ENCODE measurements around the gene INAFM1. TPM values are rescaled to one million over a fixed set of nuclear protein-coding genes. Genes with fewer than 3 reads are reported as not detected.

INAFM1 gene
- total and polyA plus RNA-seq, 2 donors (not counting 3 experiments of a cell fraction or from before 2014, with no cell fraction given), result 2.8 to 8.3 TPM

DNA sequence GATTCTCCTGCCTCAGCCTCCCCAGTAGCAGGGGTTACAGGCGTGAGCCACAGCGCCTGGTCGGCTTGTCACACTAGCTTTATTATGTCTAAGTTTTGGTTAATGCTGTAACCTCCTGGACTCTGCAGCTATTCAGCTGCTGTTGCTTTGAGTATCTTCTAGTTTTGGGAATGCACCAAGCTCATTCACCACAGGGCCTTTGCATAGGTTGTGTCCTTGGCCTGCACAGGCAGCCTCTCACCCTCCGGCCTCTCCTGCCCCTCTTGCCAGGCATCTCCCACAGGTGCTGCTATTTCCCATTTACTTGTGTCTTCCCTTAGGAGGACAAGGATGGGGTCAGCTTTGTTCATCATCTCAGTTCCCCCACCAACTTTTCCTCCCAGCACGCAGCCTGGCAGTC, 20.7 kb upstream of the INAFM1 start:
- Histone ChIP-seq H3K4me3 (replicated peaks in 1 of 3; ENCODE audit: insufficient read depth in 1 of 3, low read depth in 1 of 3, low read length in 3 of 3) (no peak overlapping the region), H3K36me3 (ENCODE audit: control insufficient read depth in 2 of 2, extremely low read depth in 1 of 2, insufficient read depth in 2 of 2, low read length in 2 of 2) (peaks cover 2 to 3% of the 10 kb centered on the region in 2 experiments), H4K20me1 (replicated peaks; ENCODE audit: control insufficient read depth, extremely low read depth, insufficient read depth, low read length) (no peaks in the 10 kb centered on the region), H3K9ac (replicated peaks; ENCODE audit: extremely low read depth, insufficient read depth, low read length) (no peak overlapping the region), H3K27ac (ENCODE audit: insufficient read depth, low read depth, low read length) (no peak overlapping the region), H3K79me2 (ENCODE audit: control insufficient read depth, insufficient read depth, low read length) (peaks cover 9% of the 10 kb centered on the region), H3K4me2 (ENCODE audit: insufficient read depth, low read length) (no peak overlapping the region), H3K4me1 (ENCODE audit: control insufficient read depth, extremely low read depth, insufficient read depth, low read length) (peaks cover 11% of the 10 kb centered on the region), H2AFZ (ENCODE audit: low read depth, low read length) (no peak overlapping the region), H3K27me3 (ENCODE audit: control insufficient read depth in 2 of 2, insufficient read depth in 2 of 2, low read length in 2 of 2) (no peaks in the 10 kb centered on the region), H3K9me3 (replicated peaks; ENCODE audit: control insufficient read depth, insufficient read depth, low read length) (no peaks in the 10 kb centered on the region), H3K9me1 (replicated peaks; ENCODE audit: control insufficient read depth, extremely low read depth, insufficient read depth, low read length) (no peaks in the 10 kb centered on the region)
- intact Hi-C loops (cut with micrococcal nuclease) (no loop called here), dilution Hi-C loops (cut with MboI; ENCODE audit: extremely low pct_ligation_motif_present, low sequenced_read_pairs) (no loop called here)
- TF ChIP-seq MAX (IDR thresholded peaks at IDR 0.05; ENCODE audit: insufficient read depth, insufficient read length), result no peak
- TF ChIP-seq POLR2A (IDR thresholded peaks at IDR 0.05; ENCODE audit: low read depth, low read length), result no peak
- ChIA-PET POLR2A (no interaction called here), CTCF (interaction anchor here (0.9 to 1.4 kb wide), 2 partner anchors 8 to 10 kb away, joined by 4 to 8 read pairs; no protein-coding TSS in a partner anchor)
- DNase-seq (ENCODE audit: low read depth, low spot score) (no peak), FAIRE-seq (no peak)
- no TSS peak for BruUV-seq (replicated peaks)

- CTCF ChIA-PET, result interaction anchor here (0.6 to 2.8 kb wide), 12 partner anchors 9 to 177 kb away, joined by 3 to 49 read pairs (median 4); partner anchors contain the start of gene DHX34
- POLR2A ChIA-PET, result interaction anchor here (0.6 to 2.8 kb wide), 11 partner anchors 12 to 541 kb away, joined by 3 to 31 read pairs (median 4); partner anchors contain the start of genes INAFM1 and ZC3H4
- peak within 1 kb of the TSS; percentile 97 for H3K4me2 ChIP-seq (ENCODE audit: insufficient read depth, low read length)
- peak within 1 kb of the TSS; percentile 96 for H3K27ac ChIP-seq (ENCODE audit: insufficient read depth, low read depth, low read length)
- peaks cover 11% of the 10 kb centered on the region for H3K4me1 ChIP-seq (ENCODE audit: control insufficient read depth, extremely low read depth, insufficient read depth, low read length)
- H4K20me1 ChIP-seq (replicated peaks; ENCODE audit: control insufficient read depth, extremely low read depth, insufficient read depth, low read length), result no peaks in the 10 kb centered on the region
- intact Hi-C loops (cut with micrococcal nuclease), result loop anchor here (1.0 to 5.0 kb wide), 3 partner anchors 12 to 469 kb away; partner anchors contain the start of gene SLC1A5
- H3K9ac ChIP-seq (replicated peaks; ENCODE audit: extremely low read depth, insufficient read depth, low read length), result peak within 1 kb of the TSS; percentile 97
- peak within 1 kb of the TSS; percentile 34 to 81 (median 73) for H3K4me3 ChIP-seq (replicated peaks in 1 of 3; ENCODE audit: insufficient read depth in 1 of 3, low read depth in 1 of 3, low read length in 3 of 3)
- FAIRE-seq (peak; percentile 28), DNase-seq (ENCODE audit: low read depth, low spot score) (peak; percentile 95)
- TF ChIP-seq GATA2 (IDR thresholded peaks at IDR 0.05; ENCODE audit: insufficient read depth, insufficient read length, low read depth, low read length) (no peak), EZH2 (IDR thresholded peaks at IDR 0.05; ENCODE audit: borderline replicate concordance, low read depth, low read length, severe bottlenecking) (no peak), POLR2A (IDR thresholded peaks at IDR 0.05; ENCODE audit: low read depth, low read length) (peak; percentile 55), POLR2AphosphoS5 (IDR thresholded peaks at IDR 0.05; ENCODE audit: insufficient read depth, low read depth, low read length) (peak; percentile 96), MYC (IDR thresholded peaks at IDR 0.05; ENCODE audit: low read depth, low read length) (no peak), FOS (IDR thresholded peaks at IDR 0.05; ENCODE audit: borderline replicate concordance, insufficient read depth, low read length) (peak; percentile 28), JUN (IDR thresholded peaks at IDR 0.05; ENCODE audit: borderline replicate concordance, insufficient read depth, insufficient read length, low read depth) (no peak), MAX (IDR thresholded peaks at IDR 0.05; ENCODE audit: insufficient read depth, insufficient read length) (peak; percentile 94)
- TF ChIP-seq, protein P1, sequence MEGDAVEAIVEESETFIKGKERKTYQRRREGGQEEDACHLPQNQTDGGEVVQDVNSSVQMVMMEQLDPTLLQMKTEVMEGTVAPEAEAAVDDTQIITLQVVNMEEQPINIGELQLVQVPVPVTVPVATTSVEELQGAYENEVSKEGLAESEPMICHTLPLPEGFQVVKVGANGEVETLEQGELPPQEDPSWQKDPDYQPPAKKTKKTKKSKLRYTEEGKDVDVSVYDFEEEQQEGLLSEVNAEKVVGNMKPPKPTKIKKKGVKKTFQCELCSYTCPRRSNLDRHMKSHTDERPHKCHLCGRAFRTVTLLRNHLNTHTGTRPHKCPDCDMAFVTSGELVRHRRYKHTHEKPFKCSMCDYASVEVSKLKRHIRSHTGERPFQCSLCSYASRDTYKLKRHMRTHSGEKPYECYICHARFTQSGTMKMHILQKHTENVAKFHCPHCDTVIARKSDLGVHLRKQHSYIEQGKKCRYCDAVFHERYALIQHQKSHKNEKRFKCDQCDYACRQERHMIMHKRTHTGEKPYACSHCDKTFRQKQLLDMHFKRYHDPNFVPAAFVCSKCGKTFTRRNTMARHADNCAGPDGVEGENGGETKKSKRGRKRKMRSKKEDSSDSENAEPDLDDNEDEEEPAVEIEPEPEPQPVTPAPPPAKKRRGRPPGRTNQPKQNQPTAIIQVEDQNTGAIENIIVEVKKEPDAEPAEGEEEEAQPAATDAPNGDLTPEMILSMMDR (IDR thresholded peaks at IDR 0.05; ENCODE audit: extremely low read depth in 1 of 2, insufficient read depth in 1 of 2, low read depth in 1 of 2, low read length in 2 of 2), result no peak
- H3K36me3 ChIP-seq (ENCODE audit: control insufficient read depth in 2 of 2, extremely low read depth in 1 of 2, insufficient read depth in 2 of 2, low read length in 2 of 2), result peaks cover 8 to 15% of the 10 kb centered on the region in 2 experiments
- H3K9me3 ChIP-seq (replicated peaks; ENCODE audit: control insufficient read depth, insufficient read depth, low read length), result no peaks in the 10 kb centered on the region
- H3K9me1 ChIP-seq (replicated peaks; ENCODE audit: control insufficient read depth, extremely low read depth, insufficient read depth, low read length), result no peaks in the 10 kb centered on the region
- peak within 1 kb of the TSS; percentile 98 for H2AFZ ChIP-seq (ENCODE audit: low read depth, low read length)
- BruUV-seq (replicated peaks), result TSS peak; percentile 94
- peaks cover 9% of the 10 kb centered on the region for H3K79me2 ChIP-seq (ENCODE audit: control insufficient read depth, insufficient read depth, low read length)
- dilution Hi-C loops (cut with MboI; ENCODE audit: extremely low pct_ligation_motif_present, low sequenced_read_pairs), result no loop called here
- H3K27me3 ChIP-seq (ENCODE audit: control insufficient read depth in 2 of 2, insufficient read depth in 2 of 2, low read length in 2 of 2), result no peaks in the 10 kb centered on the region
These were observed 18.6 kb upstream of the INAFM1 start, which contains the start of gene CCDC9 for GRCh38 chr19:47255879-47256692. TSS of gene CCDC9 (plus strand) at chr19:47256525. CDS start at chr19:47258401, 1,876 bp downstream.

Measured in endothelial cell of umbilical vein (primary cell).